Endothelial cell of umbilical vein (primary cell): ENCODE data around the gene PHLDB2. TPM values are rescaled to one million over a fixed set of nuclear protein-coding genes. Genes with fewer than 3 reads are reported as not detected.

ENCODE experiments used
- BruUV-seq: library from RNA; stranded (reverse); fragments of 400-500 nt; replicated peaks from 2 replicates; lab custom pipeline; 2021; lab: Mats Ljungman, UMichigan
- CTCF ChIA-PET: fragments of 300-600, 350-600 bp; sonication (Branson Sonifier 250); formaldehyde crosslinking; loops from one replicate; lab custom pipeline; 2021; ENCODE audit warnings: antibody characterized with exemption, inconsistent platforms; lab: Charles Lee
- POLR2A ChIA-PET: fragments of 300-600, 350-600 bp; sonication (Branson Sonifier 250); formaldehyde crosslinking; loops from one replicate; lab custom pipeline; 2021; ENCODE audit warnings: antibody characterized with exemption, inconsistent platforms; lab: Charles Lee
- DNase-seq: peaks from one replicate; pipeline ENCODE4 v3.0.0-alpha.2; 2011; ENCODE audit warnings: low read depth, low spot score
- FAIRE-seq: peaks from 2 replicates; lab custom pipeline; 2011; peaks lifted over from hg19 to GRCh38; lab: Jason Lieb, UNC
- H2AFZ ChIP-seq: 2 replicates; pipeline ENCODE4 v1.6.0; 2012; ENCODE audit warnings: low read depth, low read length, control low read depth, inconsistent platforms
- H3K27ac ChIP-seq: 2 replicates; pipeline ENCODE4 v1.5.1; 2011; ENCODE audit warnings: low read depth, mild to moderate bottlenecking, control low read depth, low read length, moderate library complexity; ENCODE audit not compliant: insufficient read depth
- H3K27me3 ChIP-seq, 2 experiments: 2 replicates each; pipeline versions ENCODE4 v1.6.0 to v1.6.1; 2011; ENCODE audit warnings: low read length in 2 of 2, mixed read lengths in 1 of 2; ENCODE audit not compliant: control insufficient read depth in 2 of 2, insufficient read depth in 2 of 2
- H3K36me3 ChIP-seq, 2 experiments: 2 replicates in 1 of 2; 3 replicates in 1 of 2; pipeline ENCODE4 v1.5.1; 2011; ENCODE audit warnings: low read length in 2 of 2, mild to moderate bottlenecking in 1 of 2, moderate library complexity in 1 of 2; ENCODE audit not compliant: control insufficient read depth in 2 of 2, insufficient read depth in 2 of 2; ENCODE audit errors: extremely low read depth in 1 of 2
- H3K4me1 ChIP-seq: 3 replicates; pipeline ENCODE4 v1.5.1; 2011; ENCODE audit warnings: mild to moderate bottlenecking, low read length; ENCODE audit not compliant: control insufficient read depth, insufficient read depth; ENCODE audit errors: extremely low read depth
- H3K4me2 ChIP-seq: 2 replicates; pipeline ENCODE4 v1.6.1; 2011; ENCODE audit warnings: low read length, control low read depth, mixed read lengths; ENCODE audit not compliant: insufficient read depth
- H3K4me3 ChIP-seq, 3 experiments: fragments of 200-600 bp in 1 of 3; sonication (generic), shearing (Covaris generic) in 1 of 3; replicated peaks in 1 of 3; 2 replicates each; pipeline ENCODE4 v1.5.1; 2011 to 2016; ENCODE audit warnings: control low read depth in 3 of 3, low read length in 3 of 3, mild to moderate bottlenecking in 2 of 3, inconsistent platforms in 1 of 3, low read depth in 1 of 3, moderate library complexity in 1 of 3; ENCODE audit not compliant: insufficient read depth in 1 of 3
- H3K79me2 ChIP-seq: 2 replicates; pipeline ENCODE4 v1.6.0; 2012; ENCODE audit warnings: low read length, inconsistent platforms; ENCODE audit not compliant: control insufficient read depth, insufficient read depth
- H3K9ac ChIP-seq: replicated peaks from 2 replicates; pipeline ENCODE3; 2011; ENCODE audit warnings: low read length, control low read depth; ENCODE audit not compliant: insufficient read depth; ENCODE audit errors: extremely low read depth
- H3K9me1 ChIP-seq: replicated peaks from 3 replicates; pipeline ENCODE4 v1.6.0; 2011; ENCODE audit warnings: mild to moderate bottlenecking, low read length; ENCODE audit not compliant: control insufficient read depth, insufficient read depth; ENCODE audit errors: extremely low read depth
- H3K9me3 ChIP-seq: replicated peaks from 2 replicates; pipeline ENCODE4 v1.5.1; 2012; ENCODE audit warnings: low read length, inconsistent platforms; ENCODE audit not compliant: control insufficient read depth, insufficient read depth
- H4K20me1 ChIP-seq: replicated peaks from 2 replicates; pipeline ENCODE3; 2011; ENCODE audit warnings: mild to moderate bottlenecking, low read length; ENCODE audit not compliant: control insufficient read depth, insufficient read depth; ENCODE audit errors: extremely low read depth
- CTCF ChIP-seq, 2 donors: IDR thresholded peaks; 1 replicate in 1 of 2; 2 replicates in 1 of 2; pipeline ENCODE4 v1.5.1; 2011; ENCODE audit warnings: low read length in 2 of 2, mild to moderate bottlenecking in 2 of 2, moderate library complexity in 2 of 2, control low read depth in 1 of 2, inconsistent platforms in 1 of 2, low read depth in 1 of 2; ENCODE audit not compliant: insufficient read depth in 1 of 2; ENCODE audit errors: extremely low read depth in 1 of 2
- EZH2 ChIP-seq: IDR thresholded peaks from 2 replicates; pipeline ENCODE4 v1.6.1; 2012; ENCODE audit warnings: borderline replicate concordance, low read depth, mild to moderate bottlenecking, moderate library complexity, low read length, inconsistent platforms; ENCODE audit not compliant: severe bottlenecking
- FOS ChIP-seq: IDR thresholded peaks from 2 replicates; pipeline ENCODE4 v1.6.1; 2011; ENCODE audit warnings: mild to moderate bottlenecking, low read length, moderate library complexity, borderline replicate concordance; ENCODE audit not compliant: insufficient read depth
- GATA2 ChIP-seq: IDR thresholded peaks from 2 replicates; pipeline ENCODE4 v1.7.0; 2011; ENCODE audit warnings: low read depth, mild to moderate bottlenecking, moderate library complexity, mixed read lengths, low read length; ENCODE audit not compliant: insufficient read length, insufficient read depth
- JUN ChIP-seq: IDR thresholded peaks from 2 replicates; pipeline ENCODE4 v1.6.1; 2011; ENCODE audit warnings: borderline replicate concordance, low read depth; ENCODE audit not compliant: insufficient read length, insufficient read depth
- MAX ChIP-seq: IDR thresholded peaks from 2 replicates; pipeline ENCODE4 v1.6.1; 2011; ENCODE audit not compliant: insufficient read depth, insufficient read length
- MYC ChIP-seq: IDR thresholded peaks from one replicate; pipeline ENCODE4 v1.6.1; 2011; ENCODE audit warnings: mild to moderate bottlenecking, low read depth, low read length
- POLR2A ChIP-seq: IDR thresholded peaks from 2 replicates; pipeline ENCODE4 v1.6.1; 2012; ENCODE audit warnings: low read depth, mild to moderate bottlenecking, control low read depth, low read length
- POLR2AphosphoS5 ChIP-seq: IDR thresholded peaks from 2 replicates; pipeline ENCODE4 v1.6.1; 2012; ENCODE audit warnings: low read depth, mild to moderate bottlenecking, control low read depth, low read length, moderate library complexity; ENCODE audit not compliant: insufficient read depth
- dilution Hi-C: fragments of 300-500 bp; cut with MboI; formaldehyde crosslinking; loops from one replicate; pipeline ENCODE4 v1.15.0; 2019; ENCODE audit warnings: low sequenced_read_pairs; ENCODE audit not compliant: extremely low pct_ligation_motif_present
- intact Hi-C: fragments of 100-400 bp; cut with micrococcal nuclease; formaldehyde crosslinking; loops from one replicate; pipeline ENCODE4 v1.10.0; 2022
- polyA plus RNA-seq, 4 experiments: library from polyadenylated mRNA; depleted of rRNA in 3 of 4; stranded (reverse) in 3 of 4; unstranded in 1 of 4; fragments of >200 nt; gene quantifications; 2 replicates each; pipeline versions ENCODE4 v1.2.1 to v1.2.3, GENCODE V29; 2011 to 2012; ENCODE audit warnings: missing spikeins in 1 of 4
- total RNA-seq: library from RNA; stranded (reverse); gene quantifications from 2 replicates; pipeline ENCODE4 v1.2.3, GENCODE V29; 2021

The PHLDB2 gene
- total and polyA plus RNA-seq, 2 donors (not counting 3 experiments of a cell fraction or from before 2014, with no cell fraction given): 22.4 to 104 TPM

- H3K9me1 ChIP-seq: no peaks in the 10 kb centered on the region
- H3K4me3 ChIP-seq: no peak overlapping the region
- no TSS peak for BruUV-seq
- CTCF ChIA-PET: interaction anchor here (1.4 kb wide), 1 partner anchor 15 kb away, joined by 5 read pairs; no protein-coding TSS in a partner anchor
- H3K27ac ChIP-seq: no peak overlapping the region
- no peak overlapping the region for H3K4me2 ChIP-seq
- FAIRE-seq: no peak
- POLR2A ChIA-PET: no interaction called here
- no peak overlapping the region for H3K9ac ChIP-seq
- no peak for DNase-seq
- no peak overlapping the region for H2AFZ ChIP-seq
- intact Hi-C loops (no loop called here), dilution Hi-C loops (no loop called here)
- H3K36me3 ChIP-seq: peaks cover 6 to 9% of the 10 kb centered on the region in 2 experiments
- no peaks in the 10 kb centered on the region for H3K9me3 ChIP-seq
- no peaks in the 10 kb centered on the region for H3K27me3 ChIP-seq
- no peak for TF ChIP-seq FOS
- no peak for TF ChIP-seq MYC
- no peak for TF ChIP-seq CTCF (IDR thresholded peaks at IDR 0.05; ENCODE audit: extremely low read depth in 1 of 2, insufficient read depth in 1 of 2, low read depth in 1 of 2, low read length in 2 of 2)
- TF ChIP-seq JUN: no peak
- TF ChIP-seq GATA2: no peak
- no peak for TF ChIP-seq EZH2
- peaks cover 2% of the 10 kb centered on the region for H3K79me2 ChIP-seq
- H3K4me1 ChIP-seq: peaks cover 47% of the 10 kb centered on the region
- H4K20me1 ChIP-seq: no peaks in the 10 kb centered on the region
These were observed 80.8 kb downstream of the PHLDB2 start for GRCh38 chr3:111939873-111940272.

GRCh38 chr3:111943533-111943932, 84.5 kb downstream of the PHLDB2 start:
- no TSS peak for BruUV-seq
- Histone ChIP-seq H3K27me3 (no peaks in the 10 kb centered on the region), H4K20me1 (no peaks in the 10 kb centered on the region), H3K4me2 (peak overlapping the region; percentile 36), H3K36me3 (peaks cover 6 to 11% of the 10 kb centered on the region in 2 experiments), H2AFZ (no peak overlapping the region), H3K9me3 (no peaks in the 10 kb centered on the region), H3K4me3 (no peak overlapping the region), H3K27ac (peak overlapping the region; percentile 32), H3K9ac (no peak overlapping the region), H3K9me1 (no peaks in the 10 kb centered on the region), H3K4me1 (peaks cover 24% of the 10 kb centered on the region), H3K79me2 (peaks cover 2% of the 10 kb centered on the region)
- dilution Hi-C loops (no loop called here), intact Hi-C loops (no loop called here)
- POLR2A ChIA-PET: no interaction called here
- no peak for FAIRE-seq
- no peak for DNase-seq
- TF ChIP-seq CTCF (IDR thresholded peaks at IDR 0.05; ENCODE audit: extremely low read depth in 1 of 2, insufficient read depth in 1 of 2, low read depth in 1 of 2, low read length in 2 of 2) (no peak), GATA2 (no peak), POLR2A (no peak), MAX (no peak), MYC (no peak), EZH2 (no peak), FOS (peak; percentile 28), JUN (peak; percentile 4), POLR2AphosphoS5 (no peak)
- CTCF ChIA-PET: no interaction called here
